B cell (primary cell): Measurements from ENCODE around the gene PLEKHH1. TPM values are rescaled to one million over a fixed set of nuclear protein-coding genes. Genes with fewer than 3 reads are reported as not detected.
A peak's percentile ranks its signal among the peaks of the same experiment; 100 is the strongest.

Experiments used
- ATAC-seq: fragments of 200-7000 bp; cut with Tn5 transposase; one replicate; pipeline ENCODE4 v1.10.0; 2021; ENCODE audit warnings: low read depth, mild to moderate bottlenecking, moderate number of reproducible peaks, moderate library complexity
- CTCF ChIA-PET: fragments of 350-600 bp; sonication (Branson Sonifier 250); formaldehyde crosslinking; loops from one replicate; lab custom pipeline; 2021; ENCODE audit warnings: antibody characterized with exemption, inconsistent platforms; lab: Charles Lee
- POLR2A ChIA-PET: fragments of 350-600 bp; sonication (Branson Sonifier 250); formaldehyde crosslinking; loops from one replicate; lab custom pipeline; 2021; ENCODE audit warnings: antibody characterized with exemption; lab: Charles Lee
- DNase-seq: peaks from one replicate; pipeline ENCODE4 v3.0.0; 2013
- H2AFZ ChIP-seq: 2 replicates; pipeline ENCODE4 v1.6.1; 2012; ENCODE audit warnings: mild to moderate bottlenecking, low read depth, low read length; ENCODE audit not compliant: insufficient read depth, poor library complexity, severe bottlenecking
- H3K27ac ChIP-seq, 2 donors: 1 replicate in 1 of 2; 2 replicates in 1 of 2; pipeline ENCODE4 v1.5.1; 2012 to 2013; ENCODE audit warnings: low read length in 2 of 2, mild to moderate bottlenecking in 2 of 2, moderate library complexity in 1 of 2
- H3K27me3 ChIP-seq, 4 experiments: fragments of 200-600 bp in 1 of 4; sonication (generic) in 1 of 4; replicated peaks in 1 of 4; 1 replicate in 2 of 4; 2 replicates in 2 of 4; pipeline versions ENCODE4 v1.6.1 to v1.7.0; 2013 to 2016; ENCODE audit warnings: low read length in 3 of 4, mild to moderate bottlenecking in 2 of 4, mixed read lengths in 1 of 4, moderate library complexity in 1 of 4; ENCODE audit not compliant: insufficient read depth in 4 of 4, control insufficient read depth in 3 of 4; ENCODE audit errors: control extremely low read depth in 1 of 4
- H3K36me3 ChIP-seq, 2 experiments: replicated peaks in 1 of 2; 1 replicate in 1 of 2; 2 replicates in 1 of 2; pipeline versions ENCODE4 v1.6.1 to v1.7.1; 2013; ENCODE audit warnings: low read length in 1 of 2; ENCODE audit not compliant: insufficient read depth in 2 of 2, control insufficient read depth in 1 of 2; ENCODE audit errors: control extremely low read depth in 1 of 2, extremely low read depth in 1 of 2
- H3K4me1 ChIP-seq, 2 donors: fragments of 200-600 bp in 1 of 2; sonication (generic) in 1 of 2; 1 replicate in 1 of 2; 2 replicates in 1 of 2; pipeline versions ENCODE4 v1.5.1 to v1.6.1; 2013 to 2017; ENCODE audit warnings: low read length in 2 of 2; ENCODE audit not compliant: control insufficient read depth in 2 of 2, insufficient read depth in 2 of 2
- H3K4me2 ChIP-seq: replicated peaks from 2 replicates; pipeline ENCODE3; 2012; ENCODE audit warnings: mild to moderate bottlenecking, low read depth, low read length; ENCODE audit not compliant: poor library complexity, severe bottlenecking
- H3K4me3 ChIP-seq, 5 experiments: fragments of 200-600 bp in 1 of 5; sonication (generic) in 1 of 5; 1 replicate in 3 of 5; 2 replicates in 2 of 5; pipeline versions ENCODE4 v1.5.1 to v1.7.0; 2011 to 2016; ENCODE audit warnings: low read length in 4 of 5, mild to moderate bottlenecking in 4 of 5, low read depth in 2 of 5, control low read depth in 1 of 5, moderate library complexity in 1 of 5; ENCODE audit not compliant: insufficient read depth in 1 of 5; ENCODE audit errors: control extremely low read depth in 1 of 5, extremely low read depth in 1 of 5
- H3K79me2 ChIP-seq: fragments of 200-600 bp; sonication (generic); one replicate; pipeline ENCODE4 v1.6.0; 2016; ENCODE audit warnings: low read length; ENCODE audit not compliant: control insufficient read depth, insufficient read depth
- H3K9ac ChIP-seq: fragments of 200-600 bp; sonication (generic); 2 replicates; pipeline ENCODE4 v1.6.1; 2017; ENCODE audit warnings: mild to moderate bottlenecking, low read length, moderate library complexity
- H3K9me3 ChIP-seq, 3 donors: one replicate each; pipeline versions ENCODE4 v1.6.1 to v1.7.1; 2013; ENCODE audit warnings: low read length in 2 of 3; ENCODE audit not compliant: control insufficient read depth in 2 of 3, insufficient read depth in 1 of 3; ENCODE audit errors: control extremely low read depth in 1 of 3
- H4K20me1 ChIP-seq: 2 replicates; pipeline ENCODE4 v1.6.0; 2012; ENCODE audit warnings: mild to moderate bottlenecking, low read length; ENCODE audit not compliant: insufficient read depth, control insufficient read depth, poor library complexity, severe bottlenecking
- H3K27ac Mint-ChIP-seq: one replicate; pipeline ENCODE4 v1.8.0; 2021; ENCODE audit warnings: mixed read lengths
- H3K27me3 Mint-ChIP-seq: one replicate; pipeline ENCODE4 v1.8.0; 2021; ENCODE audit warnings: mixed read lengths
- H3K4me1 Mint-ChIP-seq: one replicate; pipeline ENCODE4 v1.8.0; 2021; ENCODE audit warnings: mixed read lengths
- H3K4me3 Mint-ChIP-seq: one replicate; pipeline ENCODE4 v1.8.0; 2021; ENCODE audit warnings: mixed read lengths
- H3K9me3 Mint-ChIP-seq: one replicate; pipeline ENCODE4 v1.8.0; 2022; ENCODE audit warnings: mixed read lengths; ENCODE audit not compliant: insufficient read depth
- CTCF ChIP-seq: fragments of 200-600 bp; IDR thresholded peaks from one replicate; pipeline ENCODE4 v1.8.0; 2022; ENCODE audit warnings: antibody characterized with exemption, mild to moderate bottlenecking
- EZH2 ChIP-seq: IDR thresholded peaks from 2 replicates; pipeline ENCODE4 v1.6.1; 2012; ENCODE audit warnings: borderline replicate concordance, low read depth, mild to moderate bottlenecking, moderate library complexity, low read length; ENCODE audit not compliant: insufficient read depth, poor library complexity, severe bottlenecking
- WGBS: methylation state at CpG from one replicate; pipeline ENCODE4 v1.1.5; 2013; ENCODE audit warnings: missing lambda C conversion rate; ENCODE audit not compliant: insufficient coverage; 5-methylcytosine and 5-hydroxymethylcytosine counted together
- intact Hi-C: fragments of 100-400 bp; cut with micrococcal nuclease; formaldehyde crosslinking; loops from one replicate; pipeline ENCODE4 v1.10.0; 2022
- polyA plus RNA-seq: library from polyadenylated mRNA; depleted of rRNA; stranded (reverse); fragments of >200 nt; gene quantifications from 2 replicates; pipeline ENCODE4 v1.2.3, GENCODE V29; 2012
- total RNA-seq, 2 donors: library from RNA; stranded (reverse); fragments of 120-200 nt in 1 of 2; gene quantifications; 1 replicate in 1 of 2; 2 replicates in 1 of 2; pipeline versions ENCODE4 v1.2.3 to v1.2.4, GENCODE V29; 2013 to 2022

The PLEKHH1 gene
- total and polyA plus RNA-seq, 2 donors (not counting 1 experiment from before 2014, with no cell fraction given), result 0.17 to 0.37 TPM

- H3K9me3 Mint-ChIP-seq, result peaks cover 2% of the 10 kb centered on the region
- H3K27ac Mint-ChIP-seq, result peak overlapping the region; percentile 96
- no peak overlapping the region for H2AFZ ChIP-seq
- TF ChIP-seq CTCF, result no peak
- no peak for TF ChIP-seq EZH2
- peaks cover 0 to 41% (median 19%) of the 10 kb centered on the region in 3 donors for H3K9me3 ChIP-seq
- ChIA-PET POLR2A (no interaction called here), CTCF (interaction anchor here (1.0 kb wide), 1 partner anchor 62 kb away, joined by 3 read pairs; no protein-coding TSS in a partner anchor)
- H4K20me1 ChIP-seq, result no peaks in the 10 kb centered on the region
- H3K79me2 ChIP-seq, result peaks cover 10% of the 10 kb centered on the region
- DNase-seq, result no peak
- H3K4me1 ChIP-seq, result peaks cover 70 to 82% of the 10 kb centered on the region in 2 donors
- no peaks in the 10 kb centered on the region for H3K27me3 ChIP-seq
- intact Hi-C loops, result no loop called here
- H3K4me3 Mint-ChIP-seq, result peak overlapping the region; percentile 43
- no peak for ATAC-seq
- H3K27ac ChIP-seq, result peak overlapping the region; percentile 33 to 97
- H3K4me3 ChIP-seq, result no peak overlapping the region
- peaks cover 0 to 15% of the 10 kb centered on the region in 2 experiments for H3K36me3 ChIP-seq
- H3K9ac ChIP-seq, result no peak overlapping the region
- WGBS, result 96% methylated on average over 3 of the region's 4 CpGs
- peak overlapping the region; percentile 34 for H3K4me2 ChIP-seq
- H3K4me1 Mint-ChIP-seq, result peaks cover 78% of the 10 kb centered on the region
- H3K27me3 Mint-ChIP-seq, result no peaks in the 10 kb centered on the region
These were observed 42.9 kb upstream of the PLEKHH1 start for GRCh38 chr14:67490196-67490595.

- Mint-ChIP-seq H3K4me1 (peaks cover 72% of the 10 kb centered on the region), H3K9me3 (peaks cover 2% of the 10 kb centered on the region), H3K27me3 (no peaks in the 10 kb centered on the region), H3K27ac (peak overlapping the region; percentile 96), H3K4me3 (peak overlapping the region; percentile 29)
- Histone ChIP-seq H3K79me2 (peaks cover 10% of the 10 kb centered on the region), H3K27ac (peak overlapping the region in 1 of 2 donors; percentile 97), H3K36me3 (peaks cover 0 to 7% of the 10 kb centered on the region in 2 experiments), H3K9ac (no peak overlapping the region), H2AFZ (no peak overlapping the region), H3K4me1 (peaks cover 70 to 82% of the 10 kb centered on the region in 2 donors), H3K9me3 (peaks cover 0 to 48% (median 19%) of the 10 kb centered on the region in 3 donors), H3K4me2 (peak overlapping the region; percentile 45), H4K20me1 (no peaks in the 10 kb centered on the region), H3K27me3 (no peaks in the 10 kb centered on the region), H3K4me3 (no peak overlapping the region)
- TF ChIP-seq EZH2, result no peak
- no peak for TF ChIP-seq CTCF
- POLR2A ChIA-PET, result interaction anchor here (1.2 kb wide), 1 partner anchor 23 kb away, joined by 4 read pairs; no protein-coding TSS in a partner anchor
- intact Hi-C loops, result no loop called here
- 100% methylated on average over 3 of the region's 3 CpGs for WGBS
- no peak for ATAC-seq
- CTCF ChIA-PET, result interaction anchor here (0.5 to 3.6 kb wide), 2 partner anchors 35 to 106 kb away, joined by 3 to 11 read pairs; no protein-coding TSS in a partner anchor
- no peak for DNase-seq
These were observed 41.8 kb upstream of the PLEKHH1 start for GRCh38 chr14:67491285-67491684.
